T-helper 9 cell (primary cell): ENCODE data around the gene SLPI.

Experiments
- DNase-seq: peaks from one replicate; pipeline ENCODE4 v3.0.0-alpha.2; 2020

The SLPI gene

DNA sequence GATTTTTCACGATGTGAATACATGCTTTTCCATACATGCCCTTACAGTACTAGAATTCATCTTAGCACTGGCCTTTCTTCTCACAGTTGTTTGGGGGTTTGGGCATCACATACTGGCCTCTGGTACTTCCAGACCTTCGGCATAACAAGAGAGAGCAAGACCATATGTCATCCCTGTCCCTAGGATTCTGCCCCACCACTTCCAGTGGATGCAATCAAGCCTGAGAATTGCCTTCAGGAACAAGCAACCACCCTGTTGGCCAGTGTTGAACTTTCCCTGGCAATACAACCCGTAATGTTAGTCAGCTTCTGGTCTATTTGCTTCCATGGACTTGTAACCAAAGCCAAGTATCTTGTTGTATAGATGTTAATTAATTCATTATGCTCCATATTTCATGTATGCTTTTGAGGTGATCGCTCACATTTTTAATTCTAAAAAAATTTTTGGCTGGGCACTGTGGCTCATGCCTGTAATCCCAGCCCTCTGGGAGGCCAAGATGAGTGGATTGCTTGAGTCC lies 15.4 kb upstream of the SLPI start:
- no peak for DNase-seq

DNA sequence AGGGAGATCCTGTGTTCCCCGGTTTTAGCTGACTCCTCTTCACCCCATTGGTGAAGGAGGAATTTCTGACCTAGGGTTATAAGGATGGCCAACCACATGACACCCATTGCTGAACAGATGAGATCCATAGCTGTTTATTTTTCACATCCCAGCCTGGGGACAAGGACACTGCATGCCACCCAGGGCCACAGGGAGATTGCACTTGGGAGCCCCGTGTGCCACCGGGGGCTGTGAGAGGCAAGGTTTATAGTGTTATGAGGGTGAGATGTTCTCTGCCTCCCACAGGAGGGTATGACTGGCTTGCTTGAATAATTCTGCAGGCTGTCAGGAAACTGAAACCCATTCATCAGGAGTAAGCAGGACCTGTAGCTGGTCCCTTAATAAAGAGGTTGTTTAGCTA lies 14.7 kb upstream of the SLPI start:
- DNase-seq, result no peak

DNA sequence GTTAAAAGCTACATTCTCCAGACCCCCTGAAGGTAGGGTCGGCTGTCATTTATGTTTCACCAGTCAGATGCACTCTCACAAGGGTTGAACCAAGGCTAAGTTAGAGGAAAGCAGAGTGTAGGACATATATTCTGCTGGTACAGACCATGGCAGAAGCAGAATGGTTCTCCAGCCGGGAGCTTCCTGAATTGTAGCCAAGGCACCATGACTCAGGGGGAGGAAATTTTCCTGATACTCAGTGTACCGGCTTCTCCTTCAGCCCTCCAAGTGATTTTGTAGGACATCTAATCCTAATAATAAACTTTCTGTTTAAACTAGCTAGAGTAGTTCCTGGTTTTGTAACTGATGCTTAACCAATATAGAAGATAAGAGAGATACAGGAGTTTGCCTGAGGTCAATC lies 14.2 kb upstream of the SLPI start:
- no peak for DNase-seq

DNA sequence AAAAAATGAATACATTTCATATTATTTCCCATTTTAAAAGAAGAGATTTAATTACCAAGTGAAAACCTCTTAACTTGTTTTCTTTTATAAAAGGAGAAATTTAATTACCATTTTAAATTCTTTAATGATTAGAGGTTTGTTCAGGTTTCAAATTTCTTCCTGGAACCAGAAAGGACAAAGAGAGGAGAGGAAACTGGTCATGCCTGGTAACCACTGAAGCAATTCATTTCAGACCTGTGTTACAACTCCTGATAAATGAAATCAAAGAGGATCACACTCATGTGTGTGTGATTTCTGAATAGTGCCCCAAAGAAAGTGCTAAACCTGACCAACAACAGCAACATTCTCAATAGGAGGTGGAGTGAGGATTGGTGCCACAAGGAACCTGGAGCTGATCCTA lies 12.6 kb upstream of the SLPI start:
- DNase-seq, result no peak

DNA sequence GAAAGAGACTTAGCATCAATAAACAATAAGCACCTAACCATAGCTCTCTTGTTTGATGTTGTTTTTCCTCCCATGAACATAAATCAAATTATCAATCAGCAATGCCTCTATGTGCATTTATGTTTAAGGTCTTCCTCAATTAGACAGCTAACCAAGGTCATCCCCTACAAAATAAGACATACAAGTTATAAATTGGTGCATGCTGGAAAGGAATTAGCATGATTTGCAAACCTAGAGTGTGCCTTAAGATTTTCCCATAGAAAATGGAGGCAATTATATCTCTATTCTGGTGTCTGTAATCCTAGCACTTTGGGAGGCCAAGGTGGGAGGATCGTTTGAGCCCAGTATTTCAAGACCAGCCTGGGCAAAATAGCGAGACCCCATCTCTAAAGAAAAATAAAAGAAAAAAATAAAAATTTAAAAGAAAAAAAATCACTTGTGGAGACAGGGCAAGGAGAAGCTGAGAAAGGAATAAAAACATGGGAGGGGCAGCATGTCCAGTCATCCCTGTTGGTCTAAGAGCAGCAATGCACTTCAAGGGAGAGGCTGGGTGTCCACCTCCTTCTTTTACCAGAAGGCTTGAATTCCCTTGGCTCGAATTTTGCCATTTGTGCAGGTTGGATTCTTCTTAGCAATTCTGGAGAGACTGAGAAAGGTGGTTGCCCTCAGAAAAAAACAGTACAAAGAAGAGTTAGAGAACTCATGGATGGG lies 9.3 kb upstream of the SLPI start:
- DNase-seq, result no peak

DNA sequence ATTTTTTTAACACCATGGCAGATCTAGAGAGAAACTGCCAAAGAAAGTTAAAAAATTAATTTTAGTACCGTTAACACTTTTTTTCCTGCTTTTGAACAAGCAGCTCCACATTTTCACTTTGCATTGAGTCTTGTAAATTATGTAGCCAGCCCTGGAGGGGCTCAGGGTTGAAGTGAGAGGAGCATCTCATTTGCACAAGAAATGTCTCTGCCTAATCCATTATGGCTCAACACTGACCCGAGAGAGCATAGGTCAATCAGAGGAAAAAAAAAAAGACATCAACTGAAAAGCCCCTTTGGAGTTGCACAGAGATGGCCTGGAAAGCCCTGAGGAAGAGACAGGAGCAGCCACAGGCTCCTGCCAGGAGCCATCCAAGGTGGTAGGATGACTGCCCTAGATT lies 4.3 kb upstream of the SLPI start:
- no peak for DNase-seq

DNA sequence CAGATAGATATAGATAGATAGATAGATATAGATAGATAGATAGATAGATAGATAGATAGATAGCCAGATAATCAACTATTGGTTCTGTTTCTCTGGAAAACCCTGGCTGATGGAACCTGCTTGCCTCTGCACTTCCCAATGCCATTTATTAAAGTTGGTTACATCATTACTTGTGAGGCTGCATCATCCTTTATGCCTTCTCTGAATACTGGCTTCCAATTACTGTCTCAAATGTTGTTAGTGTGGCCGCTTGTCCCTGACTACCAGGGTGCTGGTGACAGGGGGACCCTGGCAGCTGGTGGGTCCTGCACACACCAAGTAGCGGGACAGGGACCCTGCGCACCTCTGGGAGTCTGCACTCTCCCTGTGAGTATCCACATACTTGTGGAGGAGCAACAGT lies 3.9 kb upstream of the SLPI start:
- no peak for DNase-seq

DNA sequence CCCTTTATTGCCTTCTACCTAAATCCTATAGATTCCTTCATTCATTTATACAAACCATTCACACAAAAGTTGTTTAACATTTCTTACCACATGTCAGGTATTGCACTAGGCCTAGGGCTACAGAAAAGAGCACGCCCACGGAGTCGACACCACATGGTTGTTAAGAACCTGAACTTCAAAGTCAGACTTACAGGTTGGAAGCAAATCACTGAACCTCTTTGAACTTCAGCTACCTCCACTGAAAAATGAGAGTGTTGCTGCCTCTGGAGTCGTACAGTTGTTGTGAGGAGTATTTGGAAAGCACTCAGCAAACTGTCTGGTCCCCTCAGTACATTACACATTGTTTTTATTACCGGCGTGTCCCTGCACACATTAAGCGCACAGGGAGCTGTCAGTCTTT lies 3.3 kb upstream of the SLPI start:
- no peak for DNase-seq

DNA sequence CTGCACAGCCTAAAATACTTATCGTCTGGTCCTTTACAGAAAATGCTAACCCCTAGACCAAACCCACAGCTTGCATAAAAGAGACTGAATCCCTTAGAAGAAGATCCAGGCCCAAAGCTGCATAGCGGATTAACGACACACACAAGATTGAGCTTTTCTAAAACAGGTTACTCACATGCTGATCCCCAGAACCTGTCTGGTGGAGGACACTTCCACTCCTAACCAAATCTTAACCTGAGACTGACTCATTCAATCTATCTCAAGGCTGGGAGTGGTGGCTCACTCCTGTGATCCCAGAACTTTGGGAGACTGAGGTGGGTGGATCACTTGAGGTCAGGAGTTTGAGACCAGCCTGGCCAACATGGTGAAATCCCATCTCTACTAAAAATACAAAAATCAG lies 2.8 kb upstream of the SLPI start:
- no peak for DNase-seq

DNA sequence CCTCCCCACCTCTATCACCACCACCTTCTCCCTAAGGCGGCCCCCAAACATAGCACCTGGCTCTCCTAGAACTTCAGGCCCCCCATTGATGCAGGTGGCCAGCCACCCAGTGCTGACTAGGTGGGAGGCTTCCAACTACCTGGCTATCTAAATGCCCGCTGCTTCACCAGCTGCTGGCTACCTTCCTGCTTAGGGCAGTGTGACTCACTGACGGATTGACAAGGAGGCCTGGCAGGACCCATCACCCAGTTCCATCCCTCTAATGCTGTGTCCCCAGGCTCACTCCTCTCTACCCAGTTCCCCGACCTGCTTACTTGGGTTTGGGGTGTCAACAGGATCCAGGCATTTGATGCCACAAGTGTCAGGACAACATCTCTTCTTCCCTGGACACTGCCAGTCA lies 1.1 kb downstream of the SLPI start:
- DNase-seq, result no peak

DNA sequence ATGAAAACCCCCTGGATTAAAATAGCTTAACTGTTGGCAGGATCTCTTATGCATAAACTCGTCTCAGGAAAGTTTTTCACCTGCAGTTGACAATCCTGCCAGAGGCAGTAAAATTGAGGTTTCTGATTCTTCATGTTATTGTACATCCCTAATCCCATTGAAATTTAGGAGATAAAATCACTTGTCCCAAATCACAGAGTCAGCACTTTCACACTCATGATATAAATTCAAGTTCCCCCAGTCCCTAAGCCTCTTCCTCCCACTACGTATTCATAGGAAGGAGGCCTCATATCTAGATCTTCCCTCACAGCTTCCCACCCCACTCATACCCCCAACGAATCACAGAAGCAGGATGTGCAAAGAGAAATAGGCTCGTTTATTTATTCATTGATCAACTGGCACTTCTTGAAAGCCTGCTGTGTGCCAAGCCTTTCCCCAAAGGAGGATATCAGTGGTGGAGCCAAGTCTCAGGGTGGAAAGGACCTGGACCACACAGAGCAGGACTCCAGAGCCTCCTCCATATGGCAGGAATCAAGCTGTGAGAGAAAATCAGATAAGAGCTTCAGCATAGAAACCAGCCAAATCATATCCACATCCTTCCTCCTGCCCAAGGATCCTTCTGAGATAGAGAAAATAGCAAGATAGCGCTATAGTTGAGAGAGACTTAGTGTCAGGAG lies 2.3 kb downstream of the SLPI start:
- no peak for DNase-seq

DNA sequence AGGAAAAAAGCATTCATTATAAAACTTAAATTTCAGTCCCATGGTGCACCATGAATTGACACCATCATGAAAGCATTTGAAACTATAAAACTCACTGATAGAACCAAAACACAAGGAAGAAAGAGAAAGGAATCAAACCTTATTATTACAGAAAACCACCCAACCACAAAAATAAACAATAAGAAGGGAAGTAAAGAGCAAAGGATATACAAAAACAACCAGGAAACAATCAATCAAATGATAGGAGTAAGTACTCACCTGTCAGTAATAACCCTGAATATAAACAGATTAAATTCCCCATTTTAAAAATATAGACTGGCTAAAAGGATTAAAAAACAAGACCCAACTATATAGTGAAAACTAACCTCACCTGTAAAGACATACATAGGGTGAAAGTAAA lies 5.8 kb downstream of the SLPI start:
- DNase-seq, result no peak

DNA sequence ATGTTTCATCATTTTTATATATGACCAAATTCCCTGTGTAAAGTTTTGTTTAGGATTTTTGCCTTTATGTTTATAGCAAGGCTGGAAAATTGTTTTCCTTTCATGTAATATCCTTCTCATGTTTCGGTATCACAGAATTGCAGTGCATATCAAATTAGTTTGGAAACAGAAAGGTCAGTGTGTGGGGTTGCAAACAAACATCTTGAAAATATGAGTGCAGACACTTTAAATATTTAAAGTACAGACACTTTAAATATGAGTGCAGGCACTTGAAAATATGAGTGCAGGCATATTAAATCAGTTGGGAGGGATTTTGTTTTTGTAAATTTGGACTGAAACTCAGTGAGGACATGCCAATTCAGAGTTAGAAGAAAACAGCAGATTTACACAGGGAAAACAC lies 6.5 kb downstream of the SLPI start:
- DNase-seq, result no peak

DNA sequence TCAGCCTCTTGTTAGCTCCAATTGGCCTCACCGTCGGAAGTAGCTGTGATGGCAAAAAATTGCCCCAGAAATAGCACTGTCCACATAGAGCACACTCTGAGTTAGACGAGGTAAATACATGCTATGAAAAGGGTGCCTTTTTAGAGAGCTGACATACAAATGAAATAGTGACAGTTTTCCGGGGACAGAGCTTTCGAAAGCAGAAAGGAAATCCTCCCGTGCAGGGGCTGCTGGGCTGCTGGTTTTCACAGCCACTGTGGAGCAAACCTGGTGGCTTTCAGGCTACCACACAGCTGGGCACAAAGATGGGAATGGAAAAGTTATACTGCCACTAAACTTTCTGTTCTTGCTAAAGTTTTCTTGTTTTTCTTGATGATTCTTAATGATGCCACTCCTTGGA lies 8.3 kb downstream of the SLPI start:
- DNase-seq, result no peak

DNA sequence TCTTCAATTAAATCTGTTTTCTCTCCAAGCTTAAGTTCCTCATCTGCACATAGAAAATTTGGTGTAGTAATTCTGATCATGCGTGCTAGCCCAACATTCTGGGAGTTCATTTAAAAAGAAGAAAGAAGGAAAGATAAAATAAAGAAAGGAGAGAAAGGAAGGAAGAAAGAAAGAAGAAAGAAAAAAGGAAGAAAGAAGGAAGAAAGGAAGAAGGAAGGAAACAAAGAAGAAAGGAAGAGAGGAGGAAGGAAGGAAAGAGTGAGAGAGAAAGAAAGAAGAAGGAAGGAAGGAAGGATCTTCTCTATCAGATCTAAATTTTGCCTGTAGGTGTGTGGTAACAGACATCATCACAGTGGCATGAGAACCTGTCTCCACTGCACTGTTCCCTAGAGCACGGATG lies 16.2 kb downstream of the SLPI start:
- no peak for DNase-seq

DNA sequence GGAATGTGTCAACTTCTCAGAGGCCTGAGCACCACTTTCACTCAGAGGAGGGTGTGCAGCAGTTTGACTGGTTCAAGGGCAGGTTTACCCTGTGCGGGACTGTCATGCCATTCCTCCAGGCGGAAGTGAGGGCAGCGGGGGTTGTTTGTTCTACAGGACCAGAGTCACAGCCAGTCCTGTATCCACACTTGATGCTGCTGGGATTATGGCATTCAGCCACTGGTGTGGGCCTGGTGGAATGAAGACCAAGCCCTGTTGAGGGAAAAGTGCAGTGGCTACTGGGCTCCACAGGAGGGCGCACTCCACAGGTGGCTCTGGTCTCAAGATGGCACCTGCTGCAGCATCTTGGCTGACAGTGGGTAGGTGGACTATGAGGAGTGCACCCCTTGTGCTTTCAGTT lies 18.4 kb downstream of the SLPI start:
- no peak for DNase-seq

DNA sequence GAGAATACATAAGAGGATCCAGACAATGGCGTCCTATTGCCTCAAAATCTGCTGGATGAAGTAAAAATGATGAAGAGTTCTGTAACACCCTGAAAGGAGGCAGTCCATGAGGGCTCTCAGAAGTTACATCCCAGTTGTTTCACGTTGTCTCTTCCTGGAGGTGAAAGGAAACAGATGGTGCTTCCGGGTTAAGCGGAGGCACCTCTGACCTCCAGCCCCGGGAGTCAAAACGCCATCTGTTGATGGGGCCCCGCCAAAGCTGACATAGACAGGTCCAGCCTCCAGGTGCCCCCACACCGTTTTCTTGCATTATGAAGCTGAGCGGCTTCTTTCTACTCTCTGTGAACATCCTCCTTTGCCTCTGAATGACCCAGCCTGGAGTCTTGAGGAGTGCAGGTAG lies 23.7 kb downstream of the SLPI start:
- no peak for DNase-seq

DNA sequence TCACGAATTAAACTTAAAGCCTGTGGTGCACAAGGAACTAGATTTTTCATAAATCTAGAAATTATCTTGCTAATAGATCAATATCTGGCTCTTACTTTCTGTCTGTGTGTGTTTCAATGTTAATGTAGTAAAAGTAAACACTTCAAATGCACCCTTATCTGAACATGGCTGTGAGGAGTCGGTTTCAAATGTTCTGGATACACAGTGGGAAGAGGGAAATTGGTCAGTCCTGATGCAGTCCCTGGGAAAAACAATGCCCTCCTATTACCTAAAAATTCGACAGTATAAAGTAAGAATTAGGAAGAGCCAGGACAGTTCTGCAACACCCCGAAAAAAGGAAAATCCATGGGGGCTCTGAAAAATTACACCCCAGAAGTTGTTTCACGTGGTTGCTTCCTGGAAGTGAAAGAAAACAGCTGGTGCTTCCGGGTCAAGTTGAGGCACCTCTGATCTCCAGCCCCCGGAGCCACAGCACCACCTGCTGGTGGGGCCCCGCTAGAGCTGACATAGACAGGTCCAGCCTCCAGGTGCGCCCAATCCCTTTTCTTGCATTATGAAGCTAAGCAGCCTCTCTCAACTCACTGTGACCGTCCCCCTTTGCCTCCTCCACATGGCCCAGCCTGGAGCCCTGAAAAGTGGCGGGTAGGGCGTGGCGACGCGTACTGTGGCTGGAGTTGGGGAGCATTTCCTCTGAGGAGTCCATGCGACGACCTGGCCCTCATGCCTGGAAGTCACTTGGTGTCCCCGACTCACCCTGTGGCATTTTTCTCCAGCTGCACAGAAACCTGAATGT lies 24.9 kb downstream of the SLPI start:
- no peak for DNase-seq

DNA sequence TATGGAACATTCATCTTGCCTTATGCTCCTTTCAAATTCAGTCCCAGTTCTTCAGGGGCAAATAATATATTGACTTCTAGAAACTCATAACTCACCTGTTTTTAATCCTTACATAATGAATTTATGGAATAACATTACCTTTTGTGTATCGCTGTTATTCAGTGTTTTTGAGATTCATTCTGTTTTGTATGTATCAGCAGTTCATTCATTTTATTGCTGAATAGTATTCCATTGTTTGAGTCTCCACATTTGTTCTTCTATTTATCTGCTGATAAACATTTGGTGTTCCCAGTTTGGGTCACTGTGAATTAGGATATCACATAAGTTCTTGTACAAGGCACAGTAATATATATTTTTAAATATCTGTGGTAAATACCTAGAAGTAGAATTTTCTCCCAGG lies 28.1 kb downstream of the SLPI start:
- no peak for DNase-seq

DNA sequence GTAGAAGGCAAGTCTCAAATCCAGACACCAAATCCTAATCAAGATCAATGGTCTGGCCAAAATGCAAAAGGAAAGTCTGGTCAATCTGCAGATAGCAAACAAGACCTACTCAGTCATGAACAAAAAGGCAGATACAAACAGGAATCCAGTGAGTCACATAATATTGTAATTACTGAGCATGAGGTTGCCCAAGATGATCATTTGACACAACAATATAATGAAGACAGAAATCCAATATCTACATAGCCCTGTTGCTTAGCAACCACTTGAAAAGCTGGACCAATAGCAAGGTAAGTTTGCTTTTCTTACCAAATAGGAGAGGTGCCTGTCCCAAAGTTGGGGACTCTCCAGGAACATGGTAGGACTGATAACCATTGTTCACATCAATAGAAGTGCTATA lies 31.2 kb downstream of the SLPI start:
- DNase-seq, result no peak

DNA sequence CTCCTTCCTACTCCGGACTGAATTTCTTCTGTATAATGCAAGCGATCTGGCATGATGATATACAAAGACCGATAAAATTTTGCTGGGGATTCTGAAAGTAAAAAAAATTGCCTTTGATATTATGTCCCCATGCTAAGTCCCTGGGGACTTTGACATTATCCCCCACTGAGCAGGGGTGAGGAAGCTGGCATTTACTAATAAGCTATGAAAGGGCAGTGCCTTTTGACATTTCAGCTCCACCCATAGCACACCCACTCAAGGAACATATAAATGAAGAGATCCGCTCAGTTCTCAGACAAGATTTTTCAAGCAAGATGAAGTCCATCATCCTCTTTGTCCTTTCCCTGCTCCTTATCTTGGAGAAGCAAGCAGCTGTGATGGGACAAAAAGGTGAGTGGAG lies 33.3 kb downstream of the SLPI start, which contains the start of gene SEMG2:
Gene SEMG2, plus strand, starts transcription at position 298 of the 400 bp plus-strand sequence. Its CDS starts 17 bp downstream, at position 315.
- DNase-seq, result no peak

DNA sequence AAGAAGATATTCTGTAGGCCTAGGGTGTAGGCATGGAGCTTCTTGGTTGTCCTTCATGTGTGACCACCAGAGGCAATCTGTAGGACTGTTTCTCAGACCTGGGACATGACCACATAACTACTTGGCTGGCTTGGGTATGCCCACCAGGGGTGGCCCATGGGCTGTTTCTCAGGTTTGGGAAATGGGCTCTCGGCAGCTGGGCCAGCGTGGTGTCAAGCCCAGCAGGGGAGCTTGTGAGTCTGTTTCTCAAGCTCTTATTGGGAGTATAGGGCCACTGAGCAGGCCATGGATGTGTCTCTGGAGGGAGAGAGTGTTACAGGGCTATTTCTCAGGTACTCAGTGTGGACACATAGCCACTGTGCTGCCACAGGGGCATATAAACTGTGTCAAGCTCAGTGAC lies 35.7 kb downstream of the SLPI start:
- no peak for DNase-seq

DNA sequence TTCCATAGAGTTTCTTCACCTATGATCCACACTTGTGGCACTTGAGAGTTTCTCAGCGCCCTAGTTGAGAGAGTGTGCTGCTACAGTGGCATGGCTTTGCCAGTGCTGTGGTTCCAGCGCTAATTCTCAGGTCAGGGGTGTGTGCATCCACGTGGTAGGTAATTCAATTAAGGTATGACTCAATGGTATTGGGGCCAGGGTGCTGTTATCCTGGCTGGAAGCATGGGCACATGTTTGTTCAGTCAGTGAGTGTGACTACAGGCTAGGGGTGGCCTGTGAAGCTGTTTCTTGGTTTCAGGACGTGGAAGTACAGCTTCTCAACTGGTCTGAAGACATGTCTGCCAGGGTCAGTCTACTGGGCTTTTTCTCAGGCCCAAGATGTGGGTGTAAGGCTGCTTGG lies 36.2 kb downstream of the SLPI start:
- no peak for DNase-seq

DNA sequence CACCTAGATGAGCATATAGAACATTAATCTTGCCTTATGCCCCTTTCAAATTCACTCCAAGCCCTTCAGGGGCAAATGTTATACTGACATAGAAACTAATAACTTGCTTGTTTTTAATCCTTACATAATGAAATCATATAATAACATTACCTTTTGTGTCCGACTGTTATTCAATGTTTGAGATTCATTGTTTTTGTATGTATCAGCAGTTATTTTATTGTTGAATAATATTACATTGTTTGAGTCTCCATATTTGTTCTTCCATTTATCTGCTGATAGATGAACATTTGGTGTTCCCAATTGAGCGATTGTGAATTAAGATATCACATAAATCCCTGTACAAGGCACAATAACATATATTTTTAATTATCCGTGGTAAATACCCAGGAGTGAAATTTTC lies 41.5 kb downstream of the SLPI start:
- DNase-seq, result no peak
